Hepatocyte (in vitro differentiated cells): ENCODE measurements around the gene TFG.

ENCODE experiments used
- CTCF ChIP-seq: fragments of 200-600 bp; sonication (generic); IDR thresholded peaks from 2 replicates; pipeline ENCODE4 v1.5.1; 2016; ENCODE audit warnings: antibody characterized with exemption, mild to moderate bottlenecking; ENCODE audit not compliant: poor library complexity
- EZH2 ChIP-seq: fragments of 200-600 bp; sonication (generic); IDR thresholded peaks from 2 replicates; pipeline ENCODE4 v1.6.1; 2016; ENCODE audit warnings: antibody characterized with exemption, mild to moderate bottlenecking, borderline replicate concordance

- TF ChIP-seq CTCF = no peak
- TF ChIP-seq EZH2 = no peak
Measured at GRCh38 chr3:100775669-100776068, 66.4 kb downstream of the TFG start.
